ENCODE measurements around the gene TMEM47. TPM values are rescaled to one million over a fixed set of nuclear protein-coding genes. Genes with fewer than 3 reads are reported as not detected.

Gene TMEM47
- 43.0 TPM for polyA plus RNA-seq (2013, experiment 1 of 4)
- 41.9 TPM for polyA plus RNA-seq (2013, experiment 2 of 4)
- 52.0 TPM for polyA plus RNA-seq (2013, experiment 3 of 4)
- polyA plus RNA-seq (2013, experiment 4 of 4), result 55.0 TPM

- WGBS, 2 experiments, result 0% methylated on average over 99 to 100 of the region's 100 CpGs
- Histone ChIP-seq H3K9me3 (ENCODE audit: control insufficient read depth, low read length) (no peaks in the 10 kb centered on the region), H3K27me3 (ENCODE audit: control insufficient read depth, insufficient read depth, low read length, poor library complexity, severe bottlenecking) (no peaks in the 10 kb centered on the region), H3K4me3 (ENCODE audit: insufficient read depth, low read depth, low read length) (peak within 1 kb of the TSS; percentile 59), H3K4me1 (ENCODE audit: control insufficient read depth, insufficient read depth, low read length) (no peaks in the 10 kb centered on the region), H3K27ac (ENCODE audit: insufficient read depth, low read depth, low read length, poor library complexity, severe bottlenecking) (peak within 1 kb of the TSS; percentile 87), H3K36me3 (ENCODE audit: control insufficient read depth, insufficient read depth, low read length) (no peaks in the 10 kb centered on the region)
Measured at GRCh38 chrX:34656842-34657725, at the start of gene TMEM47. Gene TMEM47 (minus strand): TSS chrX:34657285. CDS start chrX:34657029, 256 bp downstream.

- no peak overlapping the region for H3K4me3 ChIP-seq (ENCODE audit: insufficient read depth, low read depth, low read length)
- no peaks in the 10 kb centered on the region for H3K9me3 ChIP-seq (ENCODE audit: control insufficient read depth, low read length)
- H3K4me1 ChIP-seq (ENCODE audit: control insufficient read depth, insufficient read depth, low read length), result no peaks in the 10 kb centered on the region
- H3K27ac ChIP-seq (ENCODE audit: insufficient read depth, low read depth, low read length, poor library complexity, severe bottlenecking), result no peak overlapping the region
- 86 to 100% methylated on average over 1 to 2 of the region's 2 CpGs for WGBS, 2 experiments
- H3K27me3 ChIP-seq (ENCODE audit: control insufficient read depth, insufficient read depth, low read length, poor library complexity, severe bottlenecking), result no peaks in the 10 kb centered on the region
- H3K36me3 ChIP-seq (ENCODE audit: control insufficient read depth, insufficient read depth, low read length), result no peaks in the 10 kb centered on the region
Measured at GRCh38 chrX:34687095-34687494, 30.0 kb upstream of the TMEM47 start.

- no peak overlapping the region for H3K27ac ChIP-seq (ENCODE audit: insufficient read depth, low read depth, low read length, poor library complexity, severe bottlenecking)
- no peaks in the 10 kb centered on the region for H3K27me3 ChIP-seq (ENCODE audit: control insufficient read depth, insufficient read depth, low read length, poor library complexity, severe bottlenecking)
- no peaks in the 10 kb centered on the region for H3K9me3 ChIP-seq (ENCODE audit: control insufficient read depth, low read length)
- H3K36me3 ChIP-seq (ENCODE audit: control insufficient read depth, insufficient read depth, low read length), result no peaks in the 10 kb centered on the region
- H3K4me1 ChIP-seq (ENCODE audit: control insufficient read depth, insufficient read depth, low read length), result no peaks in the 10 kb centered on the region
- 76 to 85% methylated on average over 1 of the region's 1 CpG for WGBS, 2 experiments
- no peak overlapping the region for H3K4me3 ChIP-seq (ENCODE audit: insufficient read depth, low read depth, low read length)
Measured at GRCh38 chrX:34659575-34659974, 2.5 kb upstream of the TMEM47 start.

- no peaks in the 10 kb centered on the region for H3K27me3 ChIP-seq (ENCODE audit: control insufficient read depth, insufficient read depth, low read length, poor library complexity, severe bottlenecking)
- no peak overlapping the region for H3K4me3 ChIP-seq (ENCODE audit: insufficient read depth, low read depth, low read length)
- no peaks in the 10 kb centered on the region for H3K9me3 ChIP-seq (ENCODE audit: control insufficient read depth, low read length)
- WGBS, 2 experiments, result 83 to 93% methylated on average over 3 of the region's 4 CpGs
- no peak overlapping the region for H3K27ac ChIP-seq (ENCODE audit: insufficient read depth, low read depth, low read length, poor library complexity, severe bottlenecking)
- H3K36me3 ChIP-seq (ENCODE audit: control insufficient read depth, insufficient read depth, low read length), result no peaks in the 10 kb centered on the region
- H3K4me1 ChIP-seq (ENCODE audit: control insufficient read depth, insufficient read depth, low read length), result no peaks in the 10 kb centered on the region
Measured at GRCh38 chrX:34658326-34658725, 1.2 kb upstream of the TMEM47 start.

- H3K27ac ChIP-seq (ENCODE audit: insufficient read depth, low read depth, low read length, poor library complexity, severe bottlenecking), result no peak overlapping the region
- WGBS, 2 experiments, result 7 to 15% methylated on average over 12 to 13 of the region's 13 CpGs
Measured at GRCh38 chrX:34657726-34658070, 613 bp upstream of the TMEM47 start.

GRCh38 chrX:34656467-34656841 lies 631 bp downstream of the TMEM47 start:
- Histone ChIP-seq H3K4me1 (ENCODE audit: control insufficient read depth, insufficient read depth, low read length) (no peaks in the 10 kb centered on the region), H3K27ac (ENCODE audit: insufficient read depth, low read depth, low read length, poor library complexity, severe bottlenecking) (no peak overlapping the region)

More at GRCh38 chrX:34657726-34658070, 613 bp upstream of the TMEM47 start:
- H3K27me3 ChIP-seq (ENCODE audit: control insufficient read depth, insufficient read depth, low read length, poor library complexity, severe bottlenecking), result no peaks in the 10 kb centered on the region
- peak overlapping the region; percentile 59 for H3K4me3 ChIP-seq (ENCODE audit: insufficient read depth, low read depth, low read length)
- no peaks in the 10 kb centered on the region for H3K4me1 ChIP-seq (ENCODE audit: control insufficient read depth, insufficient read depth, low read length)
- no peaks in the 10 kb centered on the region for H3K36me3 ChIP-seq (ENCODE audit: control insufficient read depth, insufficient read depth, low read length)
- no peaks in the 10 kb centered on the region for H3K9me3 ChIP-seq (ENCODE audit: control insufficient read depth, low read length)

GRCh38 chrX:34655501-34656455 lies 1.3 kb downstream of the TMEM47 start:
- peak overlapping the region; percentile 59 for H3K4me3 ChIP-seq (ENCODE audit: insufficient read depth, low read depth, low read length)
- WGBS, 2 experiments, result 0 to 2% methylated on average over 12 to 22 of the region's 25 CpGs
- no peaks in the 10 kb centered on the region for H3K36me3 ChIP-seq (ENCODE audit: control insufficient read depth, insufficient read depth, low read length)
- peak overlapping the region; percentile 87 for H3K27ac ChIP-seq (ENCODE audit: insufficient read depth, low read depth, low read length, poor library complexity, severe bottlenecking)
- H3K9me3 ChIP-seq (ENCODE audit: control insufficient read depth, low read length), result no peaks in the 10 kb centered on the region
- no peaks in the 10 kb centered on the region for H3K4me1 ChIP-seq (ENCODE audit: control insufficient read depth, insufficient read depth, low read length)
- H3K27me3 ChIP-seq (ENCODE audit: control insufficient read depth, insufficient read depth, low read length, poor library complexity, severe bottlenecking), result no peaks in the 10 kb centered on the region

More at GRCh38 chrX:34656467-34656841, 631 bp downstream of the TMEM47 start:
- H3K9me3 ChIP-seq (ENCODE audit: control insufficient read depth, low read length), result no peaks in the 10 kb centered on the region
- WGBS, 2 experiments, result 0% methylated on average over 24 of the region's 27 CpGs
- H3K27me3 ChIP-seq (ENCODE audit: control insufficient read depth, insufficient read depth, low read length, poor library complexity, severe bottlenecking), result no peaks in the 10 kb centered on the region
- no peaks in the 10 kb centered on the region for H3K36me3 ChIP-seq (ENCODE audit: control insufficient read depth, insufficient read depth, low read length)
- peak overlapping the region; percentile 59 for H3K4me3 ChIP-seq (ENCODE audit: insufficient read depth, low read depth, low read length)

GRCh38 chrX:34654696-34655490 lies 2.2 kb downstream of the TMEM47 start:
- Histone ChIP-seq H3K27me3 (ENCODE audit: control insufficient read depth, insufficient read depth, low read length, poor library complexity, severe bottlenecking) (no peaks in the 10 kb centered on the region), H3K9me3 (ENCODE audit: control insufficient read depth, low read length) (no peaks in the 10 kb centered on the region), H3K4me1 (ENCODE audit: control insufficient read depth, insufficient read depth, low read length) (no peaks in the 10 kb centered on the region), H3K27ac (ENCODE audit: insufficient read depth, low read depth, low read length, poor library complexity, severe bottlenecking) (peak overlapping the region; percentile 87), H3K36me3 (ENCODE audit: control insufficient read depth, insufficient read depth, low read length) (no peaks in the 10 kb centered on the region), H3K4me3 (ENCODE audit: insufficient read depth, low read depth, low read length) (peak overlapping the region; percentile 59)
- 6 to 10% methylated on average over 7 to 9 of the region's 9 CpGs for WGBS, 2 experiments

GRCh38 chrX:34653811-34654210 lies 3.3 kb downstream of the TMEM47 start:
- 25 to 29% methylated on average over 5 to 6 of the region's 6 CpGs for WGBS, 2 experiments
- Histone ChIP-seq H3K27ac (ENCODE audit: insufficient read depth, low read depth, low read length, poor library complexity, severe bottlenecking) (peak overlapping the region; percentile 87), H3K9me3 (ENCODE audit: control insufficient read depth, low read length) (no peaks in the 10 kb centered on the region), H3K27me3 (ENCODE audit: control insufficient read depth, insufficient read depth, low read length, poor library complexity, severe bottlenecking) (no peaks in the 10 kb centered on the region), H3K4me3 (ENCODE audit: insufficient read depth, low read depth, low read length) (peak overlapping the region; percentile 59), H3K4me1 (ENCODE audit: control insufficient read depth, insufficient read depth, low read length) (no peaks in the 10 kb centered on the region), H3K36me3 (ENCODE audit: control insufficient read depth, insufficient read depth, low read length) (no peaks in the 10 kb centered on the region)
